Skeletal muscle tissue (tissue), 4 donors: Measurements from ENCODE around the gene JAKMIP3. TPM values are rescaled to one million over a fixed set of nuclear protein-coding genes. Genes with fewer than 3 reads are reported as not detected.

ENCODE experiments used
- H3K27ac ChIP-seq: one replicate; pipeline ENCODE4 v1.7.0; 2013; ENCODE audit warnings: mild to moderate bottlenecking, low read depth, low read length, inconsistent platforms
- H3K27me3 ChIP-seq, 3 donors: one replicate each; pipeline ENCODE4 v1.7.0; 2013; ENCODE audit warnings: low read length in 3 of 3; ENCODE audit not compliant: control insufficient read depth in 3 of 3, insufficient read depth in 3 of 3
- H3K36me3 ChIP-seq, 3 donors: one replicate each; pipeline ENCODE4 v1.7.0; 2013; ENCODE audit warnings: low read length in 3 of 3; ENCODE audit not compliant: control insufficient read depth in 3 of 3, insufficient read depth in 3 of 3
- H3K4me1 ChIP-seq, 3 donors: one replicate each; pipeline ENCODE4 v1.7.0; 2013; ENCODE audit warnings: low read length in 3 of 3, mild to moderate bottlenecking in 3 of 3; ENCODE audit not compliant: control insufficient read depth in 3 of 3, insufficient read depth in 3 of 3
- H3K4me3 ChIP-seq, 3 donors: one replicate each; pipeline ENCODE4 v1.7.0; 2013; ENCODE audit warnings: low read length in 3 of 3
- H3K9ac ChIP-seq, 3 donors: one replicate each; pipeline ENCODE4 v1.7.0; 2013; ENCODE audit warnings: low read length in 3 of 3, mild to moderate bottlenecking in 3 of 3, moderate library complexity in 2 of 3, low read depth in 1 of 3
- H3K9me3 ChIP-seq, 3 donors: one replicate each; pipeline ENCODE4 v1.7.0; 2013; ENCODE audit warnings: low read length in 3 of 3; ENCODE audit not compliant: control insufficient read depth in 3 of 3
- total RNA-seq: library from RNA; depleted of rRNA; stranded (reverse); fragments of >200 nt; gene quantifications from one replicate; pipeline ENCODE4 v1.2.3, GENCODE V29; 2014
- donor health status: Osteomylitis.

The JAKMIP3 gene
- total RNA-seq, 1 donor from 2014 or later = under 0.01 TPM

- Histone ChIP-seq H3K27ac (no peak overlapping the region), H3K36me3 (no peaks in the 10 kb centered on the region), H3K9me3 (peaks cover 2 to 12% (median 9%) of the 10 kb centered on the region in 3 donors), H3K9ac (no peak overlapping the region), H3K4me1 (no peaks in the 10 kb centered on the region), H3K27me3 (peaks cover 0 to 36% (median 12%) of the 10 kb centered on the region in 3 donors), H3K4me3 (no peak overlapping the region)
Observed at GRCh38 chr10:132055616-132056015, 10.1 kb upstream of the JAKMIP3 start.

GRCh38 chr10:132056663-132057062 lies 9.1 kb upstream of the JAKMIP3 start:
- no peak overlapping the region for H3K9ac ChIP-seq
- no peak overlapping the region for H3K4me3 ChIP-seq
- H3K4me1 ChIP-seq = no peaks in the 10 kb centered on the region
- peaks cover 0 to 39% (median 12%) of the 10 kb centered on the region in 3 donors for H3K27me3 ChIP-seq
- peaks cover 2 to 10% (median 9%) of the 10 kb centered on the region in 3 donors for H3K9me3 ChIP-seq
- no peak overlapping the region for H3K27ac ChIP-seq
- H3K36me3 ChIP-seq = no peaks in the 10 kb centered on the region

GRCh38 chr10:132057191-132057681 lies 8.5 kb upstream of the JAKMIP3 start:
- Histone ChIP-seq H3K4me1 (no peaks in the 10 kb centered on the region), H3K9me3 (peaks cover 2 to 6% (median 4%) of the 10 kb centered on the region in 3 donors), H3K27me3 (peaks cover 0 to 39% (median 12%) of the 10 kb centered on the region in 3 donors), H3K4me3 (no peak overlapping the region), H3K9ac (no peak overlapping the region), H3K36me3 (no peaks in the 10 kb centered on the region), H3K27ac (no peak overlapping the region)

- Histone ChIP-seq H3K9ac (no peak overlapping the region), H3K9me3 (peaks cover 0 to 3% (median 2%) of the 10 kb centered on the region in 3 donors), H3K4me1 (peaks cover 2 to 4% (median 4%) of the 10 kb centered on the region in 3 donors), H3K36me3 (no peaks in the 10 kb centered on the region), H3K27me3 (peaks cover 0 to 39% (median 12%) of the 10 kb centered on the region in 3 donors), H3K27ac (no peak overlapping the region), H3K4me3 (no peak overlapping the region)
Observed at GRCh38 chr10:132058111-132058745, 7.5 kb upstream of the JAKMIP3 start.

- no peak overlapping the region for H3K9ac ChIP-seq
- peaks cover 0 to 39% (median 12%) of the 10 kb centered on the region in 3 donors for H3K27me3 ChIP-seq
- H3K4me1 ChIP-seq = peaks cover 4 to 5% (median 4%) of the 10 kb centered on the region in 3 donors
- H3K36me3 ChIP-seq = no peaks in the 10 kb centered on the region
- H3K9me3 ChIP-seq = no peaks in the 10 kb centered on the region
- H3K4me3 ChIP-seq = no peak overlapping the region
- no peak overlapping the region for H3K27ac ChIP-seq
Observed at GRCh38 chr10:132058793-132059759, 6.7 kb upstream of the JAKMIP3 start.

GRCh38 chr10:132059760-132060508 lies 5.8 kb upstream of the JAKMIP3 start:
- Histone ChIP-seq H3K4me1 (peaks cover 5 to 9% (median 7%) of the 10 kb centered on the region in 3 donors), H3K9ac (no peak overlapping the region), H3K27me3 (peaks cover 0 to 35% (median 12%) of the 10 kb centered on the region in 3 donors), H3K4me3 (no peak overlapping the region), H3K36me3 (no peaks in the 10 kb centered on the region), H3K9me3 (no peaks in the 10 kb centered on the region), H3K27ac (no peak overlapping the region)

GRCh38 chr10:132061030-132061429 lies 4.7 kb upstream of the JAKMIP3 start:
- H3K4me1 ChIP-seq = peaks cover 14 to 17% (median 16%) of the 10 kb centered on the region in 3 donors
- no peak overlapping the region for H3K4me3 ChIP-seq
- peaks cover 0 to 31% (median 12%) of the 10 kb centered on the region in 3 donors for H3K27me3 ChIP-seq

GRCh38 chr10:132061465-132061864 lies 4.3 kb upstream of the JAKMIP3 start:
- H3K9ac ChIP-seq = no peak overlapping the region
- H3K4me3 ChIP-seq = no peak overlapping the region
- peaks cover 0 to 29% (median 12%) of the 10 kb centered on the region in 3 donors for H3K27me3 ChIP-seq
- peaks cover 19 to 21% (median 19%) of the 10 kb centered on the region in 3 donors for H3K4me1 ChIP-seq
- no peaks in the 10 kb centered on the region for H3K9me3 ChIP-seq
- no peak overlapping the region for H3K27ac ChIP-seq
- no peaks in the 10 kb centered on the region for H3K36me3 ChIP-seq

More at GRCh38 chr10:132061030-132061429, 4.7 kb upstream of the JAKMIP3 start:
- no peak overlapping the region for H3K27ac ChIP-seq
- no peaks in the 10 kb centered on the region for H3K36me3 ChIP-seq
- no peaks in the 10 kb centered on the region for H3K9me3 ChIP-seq
- no peak overlapping the region for H3K9ac ChIP-seq

GRCh38 chr10:132062116-132062515 lies 3.6 kb upstream of the JAKMIP3 start:
- Histone ChIP-seq H3K4me3 (no peak overlapping the region), H3K9ac (no peak overlapping the region), H3K27me3 (peaks cover 0 to 22% (median 12%) of the 10 kb centered on the region in 3 donors), H3K27ac (no peak overlapping the region), H3K36me3 (no peaks in the 10 kb centered on the region), H3K4me1 (peaks cover 24 to 28% (median 25%) of the 10 kb centered on the region in 3 donors), H3K9me3 (no peaks in the 10 kb centered on the region)
